Fibroblast of the aortic adventitia (primary cell): ENCODE results near the gene PTCD1. TPM values are rescaled to one million over a fixed set of nuclear protein-coding genes. Genes with fewer than 3 reads are reported as not detected.
"Not testable (repeated sequence)": the region's sequence is repeated elsewhere in the genome, so short reads cannot be mapped to it uniquely, and the experiment has no call there.

Experiments
- DNase-seq: peaks from one replicate; pipeline ENCODE4 v3.0.0-alpha.2; 2010; ENCODE audit warnings: low read depth
- H3K4me3 ChIP-seq: 2 replicates; pipeline ENCODE4 v1.5.1; 2011; ENCODE audit warnings: low read depth, mild to moderate bottlenecking, control low read depth, low read length, moderate library complexity
- CTCF ChIP-seq: IDR thresholded peaks from 2 replicates; pipeline ENCODE4 v1.5.1; 2011; ENCODE audit warnings: mild to moderate bottlenecking, low read length, control low read depth, inconsistent platforms; ENCODE audit not compliant: insufficient read depth
- total RNA-seq: library from RNA; depleted of rRNA; stranded (reverse); fragments of >200 nt; gene quantifications from 2 replicates; pipeline ENCODE4 v1.2.3, GENCODE V29; 2012; ENCODE audit warnings: low replicate concordance

PTCD1 gene
- total RNA-seq, 1 donor, result 4.4 TPM

GRCh38 chr7:99384523-99384922 lies 54.1 kb downstream of the PTCD1 start:
- H3K4me3 ChIP-seq, result no peak overlapping the region
- no peak for DNase-seq
- TF ChIP-seq CTCF, result no peak

GRCh38 chr7:99383791-99384370 lies 54.7 kb downstream of the PTCD1 start:
- TF ChIP-seq CTCF, result no peak
- H3K4me3 ChIP-seq, result no peak overlapping the region
- no peak for DNase-seq

- no peak for TF ChIP-seq CTCF
- no peak overlapping the region for H3K4me3 ChIP-seq
- no peak for DNase-seq
Observed at GRCh38 chr7:99383203-99383602, 55.4 kb downstream of the PTCD1 start.

GRCh38 chr7:99381664-99382075 lies 56.9 kb downstream of the PTCD1 start:
- H3K4me3 ChIP-seq, result no peak overlapping the region
- TF ChIP-seq CTCF, result no peak
- no peak for DNase-seq

- DNase-seq, result no peak
- no peak for TF ChIP-seq CTCF
- H3K4me3 ChIP-seq, result peak overlapping the region; percentile 22
Observed at GRCh38 chr7:99380823-99381663, 57.6 kb downstream of the PTCD1 start.

- no peak for TF ChIP-seq CTCF
- DNase-seq, result peak; percentile 65
- H3K4me3 ChIP-seq, result peak overlapping the region; percentile 54
Observed at GRCh38 chr7:99380032-99380822, 58.4 kb downstream of the PTCD1 start.

GRCh38 chr7:99379693-99380031 lies 58.9 kb downstream of the PTCD1 start:
- not testable (repeated sequence) for DNase-seq
- H3K4me3 ChIP-seq, result peak overlapping the region; percentile 54
